Uterus (tissue), 2 donors: Measurements from ENCODE around the gene CNTNAP1.

Experiments
- CTCF ChIP-seq, 4 experiments: fragments of 200-600 bp in 2 of 4; fragments of 450-650 bp in 2 of 4; sonication (generic) in 2 of 4; IDR thresholded peaks; one replicate each; pipeline ENCODE4 v1.5.1; 2016 to 2019; ENCODE audit warnings: antibody characterized with exemption in 4 of 4, mild to moderate bottlenecking in 2 of 4, moderate library complexity in 1 of 4
- POLR2A ChIP-seq, 2 donors: fragments of 450-650 bp; IDR thresholded peaks; one replicate each; pipeline ENCODE4 v1.6.1; 2016; ENCODE audit warnings: antibody characterized with exemption in 2 of 2, mild to moderate bottlenecking in 1 of 2, moderate library complexity in 1 of 2

DNA sequence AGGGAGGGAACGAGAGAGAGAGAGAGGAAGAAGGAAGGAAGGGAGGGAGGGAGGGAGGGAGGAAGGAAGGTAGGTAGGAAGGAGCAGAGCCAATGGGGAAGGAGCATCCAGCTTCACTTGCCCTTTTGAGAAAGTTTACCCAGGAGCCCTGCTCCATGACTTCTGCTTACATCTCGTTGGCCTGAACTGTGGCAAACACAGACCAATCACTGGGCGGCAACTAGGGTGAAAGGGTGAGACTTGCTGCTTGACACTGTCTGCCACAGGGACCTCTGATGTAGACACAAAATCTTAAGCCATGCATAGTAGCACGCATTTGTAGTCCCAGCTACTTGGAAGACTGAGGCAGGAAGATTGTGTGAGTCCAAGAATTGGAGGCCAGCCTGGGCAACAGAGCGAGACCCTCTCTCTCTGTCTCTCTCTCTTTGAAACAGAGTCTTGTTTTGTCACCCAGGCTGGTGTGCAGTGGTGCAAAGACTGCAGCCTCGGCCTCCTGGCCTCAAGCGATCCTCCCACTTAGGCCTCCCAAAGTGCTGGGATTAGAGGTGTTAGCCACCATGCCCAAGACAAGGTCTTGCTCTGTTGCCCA lies 42.7 kb upstream of the CNTNAP1 start:
- TF ChIP-seq POLR2A (IDR thresholded peaks at IDR 0.05) = no peak
- TF ChIP-seq CTCF (IDR thresholded peaks at IDR 0.05) = no peak
